Fibroblast of skin of right quadriceps (primary cell): Measurements from ENCODE around the gene HS6ST1.

Source experiments
- DNase-seq: peaks from one replicate; pipeline ENCODE4 v3.0.0-alpha.2; 2013

Gene HS6ST1

GRCh38 chr2:128310094-128310716, 8.5 kb downstream of the HS6ST1 start:
- no peak for DNase-seq

- no peak for DNase-seq
Observed at GRCh38 chr2:128309280-128310093, 9.2 kb downstream of the HS6ST1 start.

- DNase-seq = no peak
Observed at GRCh38 chr2:128308889-128309279, 9.8 kb downstream of the HS6ST1 start.

GRCh38 chr2:128308284-128308731, 10.4 kb downstream of the HS6ST1 start:
- DNase-seq = no peak

- DNase-seq = no peak
Observed at GRCh38 chr2:128307595-128307994, 11.1 kb downstream of the HS6ST1 start.

GRCh38 chr2:128306931-128307460, 11.7 kb downstream of the HS6ST1 start:
- no peak for DNase-seq

- peak; percentile 92 for DNase-seq
Observed at GRCh38 chr2:128306081-128306930, 12.4 kb downstream of the HS6ST1 start.

- no peak for DNase-seq
Observed at GRCh38 chr2:128305555-128306080, 13.1 kb downstream of the HS6ST1 start.

GRCh38 chr2:128304715-128305554, 13.7 kb downstream of the HS6ST1 start:
- DNase-seq = peak; percentile 97

GRCh38 chr2:128304330-128304714, 14.3 kb downstream of the HS6ST1 start:
- no peak for DNase-seq

- DNase-seq = no peak
Observed at GRCh38 chr2:128303911-128304310, 14.8 kb downstream of the HS6ST1 start.

GRCh38 chr2:128303095-128303791, 15.4 kb downstream of the HS6ST1 start:
- no peak for DNase-seq

GRCh38 chr2:128302744-128303067, 16.0 kb downstream of the HS6ST1 start:
- DNase-seq = no peak

GRCh38 chr2:128302011-128302743, 16.5 kb downstream of the HS6ST1 start:
- no peak for DNase-seq

- peak; percentile 96 for DNase-seq
Observed at GRCh38 chr2:128301501-128301966, 17.1 kb downstream of the HS6ST1 start.

- no peak for DNase-seq
Observed at GRCh38 chr2:128301021-128301420, 17.6 kb downstream of the HS6ST1 start.

GRCh38 chr2:128300151-128301020, 18.3 kb downstream of the HS6ST1 start:
- DNase-seq = peak; percentile 37

- DNase-seq = no peak
Observed at GRCh38 chr2:128299628-128300027, 19.0 kb downstream of the HS6ST1 start.

- DNase-seq = no peak
Observed at GRCh38 chr2:128298846-128299507, 19.7 kb downstream of the HS6ST1 start.
